Fibroblast of the aortic adventitia (primary cell): ENCODE results near the gene NFASC. TPM values are rescaled to one million over a fixed set of nuclear protein-coding genes. Genes with fewer than 3 reads are reported as not detected.

Source experiments
- DNase-seq: peaks from one replicate; pipeline ENCODE4 v3.0.0-alpha.2; 2010; ENCODE audit warnings: low read depth
- H3K4me3 ChIP-seq: 2 replicates; pipeline ENCODE4 v1.5.1; 2011; ENCODE audit warnings: low read depth, mild to moderate bottlenecking, control low read depth, low read length, moderate library complexity
- total RNA-seq: library from RNA; depleted of rRNA; stranded (reverse); fragments of >200 nt; gene quantifications from 2 replicates; pipeline ENCODE4 v1.2.3, GENCODE V29; 2012; ENCODE audit warnings: low replicate concordance
- TF ChIP-seq, protein P1 (sequence below): IDR thresholded peaks from 2 replicates; pipeline ENCODE4 v1.5.1; 2011; ENCODE audit warnings: mild to moderate bottlenecking, low read length, control low read depth, inconsistent platforms; ENCODE audit not compliant: insufficient read depth

The NFASC gene
- total RNA-seq, 1 donor = 22.0 TPM

DNA sequence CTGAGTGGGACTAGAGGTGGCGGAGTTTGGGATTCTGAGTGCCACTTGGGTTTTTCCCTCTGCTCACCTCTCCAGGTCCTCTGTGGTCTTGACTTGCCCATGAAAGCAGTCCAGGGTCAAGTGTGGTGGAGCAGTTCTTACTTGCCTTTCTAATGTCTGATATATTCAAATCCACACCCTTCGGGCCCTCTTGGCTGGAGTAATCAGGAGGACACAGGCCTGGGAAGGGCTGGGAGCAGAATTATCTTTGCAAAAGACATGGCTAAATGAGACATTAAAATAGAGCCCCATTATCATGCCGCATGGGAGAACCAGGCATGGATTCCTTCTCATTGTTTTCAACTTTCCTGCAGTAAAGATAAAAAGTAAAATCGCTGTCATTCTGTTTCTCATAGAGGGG lies 74.0 kb downstream of the NFASC start:
- no peak for DNase-seq
- TF ChIP-seq, protein P1, sequence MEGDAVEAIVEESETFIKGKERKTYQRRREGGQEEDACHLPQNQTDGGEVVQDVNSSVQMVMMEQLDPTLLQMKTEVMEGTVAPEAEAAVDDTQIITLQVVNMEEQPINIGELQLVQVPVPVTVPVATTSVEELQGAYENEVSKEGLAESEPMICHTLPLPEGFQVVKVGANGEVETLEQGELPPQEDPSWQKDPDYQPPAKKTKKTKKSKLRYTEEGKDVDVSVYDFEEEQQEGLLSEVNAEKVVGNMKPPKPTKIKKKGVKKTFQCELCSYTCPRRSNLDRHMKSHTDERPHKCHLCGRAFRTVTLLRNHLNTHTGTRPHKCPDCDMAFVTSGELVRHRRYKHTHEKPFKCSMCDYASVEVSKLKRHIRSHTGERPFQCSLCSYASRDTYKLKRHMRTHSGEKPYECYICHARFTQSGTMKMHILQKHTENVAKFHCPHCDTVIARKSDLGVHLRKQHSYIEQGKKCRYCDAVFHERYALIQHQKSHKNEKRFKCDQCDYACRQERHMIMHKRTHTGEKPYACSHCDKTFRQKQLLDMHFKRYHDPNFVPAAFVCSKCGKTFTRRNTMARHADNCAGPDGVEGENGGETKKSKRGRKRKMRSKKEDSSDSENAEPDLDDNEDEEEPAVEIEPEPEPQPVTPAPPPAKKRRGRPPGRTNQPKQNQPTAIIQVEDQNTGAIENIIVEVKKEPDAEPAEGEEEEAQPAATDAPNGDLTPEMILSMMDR = no peak
- no peak overlapping the region for H3K4me3 ChIP-seq

DNA sequence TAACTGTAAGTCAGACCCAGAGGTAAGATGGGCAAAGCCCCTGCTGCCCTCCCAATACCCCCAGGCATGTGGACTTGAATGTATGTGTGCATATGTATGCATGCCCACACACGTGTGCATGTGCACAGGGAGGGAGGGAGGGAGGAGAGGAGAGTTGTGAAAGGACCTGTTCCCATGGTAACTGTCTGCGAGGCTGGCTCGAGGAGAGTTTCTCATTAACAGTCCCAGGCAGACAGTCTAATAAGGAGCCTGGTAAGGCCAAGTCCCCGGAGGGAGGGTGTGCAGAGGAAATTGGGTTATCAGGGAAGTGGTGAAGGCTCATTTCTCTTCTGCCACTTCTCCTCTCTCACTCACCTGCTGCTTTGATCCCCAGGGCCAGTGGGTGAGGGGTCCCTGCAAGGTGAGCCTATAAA lies 74.9 kb downstream of the NFASC start:
- TF ChIP-seq, protein P1 = no peak
- no peak overlapping the region for H3K4me3 ChIP-seq
- no peak for DNase-seq

DNA sequence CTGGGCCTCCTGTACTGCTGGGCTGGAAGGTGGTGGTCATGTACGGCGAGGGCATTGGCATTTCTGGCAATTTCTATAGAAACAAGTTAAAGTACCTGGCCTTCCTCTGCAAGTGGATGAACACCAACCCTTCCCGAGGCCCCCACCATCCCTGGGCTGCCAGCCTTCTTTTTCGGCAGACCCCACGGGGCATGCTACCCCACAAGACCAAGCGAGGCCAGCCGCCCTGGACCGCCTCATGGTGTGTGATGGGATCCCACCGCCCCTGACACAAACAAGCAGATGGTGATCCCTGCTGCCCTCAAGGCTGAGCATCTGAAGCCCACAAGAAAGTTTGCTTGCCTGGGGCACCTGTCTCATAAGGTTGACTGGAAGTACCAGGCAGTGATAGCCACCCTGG lies 76.0 kb downstream of the NFASC start:
- DNase-seq = no peak
- TF ChIP-seq, protein P1 = no peak

DNA sequence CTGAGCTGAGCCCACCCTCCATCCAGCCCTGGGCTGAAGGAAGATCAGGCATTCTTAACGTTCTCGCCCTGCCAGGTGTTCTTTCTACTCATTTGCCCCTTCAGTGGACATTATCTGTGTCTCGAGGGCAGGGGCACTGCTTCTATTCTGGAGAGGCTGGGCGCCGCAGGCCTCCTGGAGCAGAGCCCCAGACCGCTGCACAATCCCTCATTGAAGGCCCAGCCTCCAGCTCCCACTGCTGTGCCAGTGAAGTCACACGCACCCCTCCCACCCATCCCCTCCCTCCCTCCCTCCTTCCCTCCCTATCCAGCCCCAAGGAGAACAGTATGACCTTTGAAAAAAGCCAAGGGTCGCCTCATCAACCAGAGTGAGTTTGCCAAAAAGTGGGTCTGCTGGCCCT lies 76.7 kb downstream of the NFASC start:
- TF ChIP-seq, protein P1 = no peak
- no peak for DNase-seq
- no peak overlapping the region for H3K4me3 ChIP-seq

More for the DNA sequence above, 76.0 kb downstream of the NFASC start:
- no peak overlapping the region for H3K4me3 ChIP-seq

DNA sequence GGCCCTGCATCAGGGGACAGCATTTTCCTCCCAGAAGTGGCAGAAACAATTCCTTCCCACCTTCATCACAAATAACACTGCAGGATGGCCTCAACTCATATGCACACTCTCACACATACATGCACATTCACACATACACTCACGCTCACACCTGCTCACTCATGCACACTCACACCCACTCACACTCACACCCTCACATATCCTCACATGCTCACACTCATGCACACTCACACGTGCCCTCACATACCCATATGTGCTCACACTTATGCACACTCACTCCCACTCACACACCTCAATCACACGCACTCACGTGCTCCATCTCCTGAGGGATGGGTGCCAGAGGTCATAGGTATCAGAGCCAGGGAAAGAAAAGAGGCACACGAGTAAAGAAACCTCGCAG lies 77.1 kb downstream of the NFASC start:
- TF ChIP-seq, protein P1 = no peak
- no peak for DNase-seq
- H3K4me3 ChIP-seq = no peak overlapping the region

DNA sequence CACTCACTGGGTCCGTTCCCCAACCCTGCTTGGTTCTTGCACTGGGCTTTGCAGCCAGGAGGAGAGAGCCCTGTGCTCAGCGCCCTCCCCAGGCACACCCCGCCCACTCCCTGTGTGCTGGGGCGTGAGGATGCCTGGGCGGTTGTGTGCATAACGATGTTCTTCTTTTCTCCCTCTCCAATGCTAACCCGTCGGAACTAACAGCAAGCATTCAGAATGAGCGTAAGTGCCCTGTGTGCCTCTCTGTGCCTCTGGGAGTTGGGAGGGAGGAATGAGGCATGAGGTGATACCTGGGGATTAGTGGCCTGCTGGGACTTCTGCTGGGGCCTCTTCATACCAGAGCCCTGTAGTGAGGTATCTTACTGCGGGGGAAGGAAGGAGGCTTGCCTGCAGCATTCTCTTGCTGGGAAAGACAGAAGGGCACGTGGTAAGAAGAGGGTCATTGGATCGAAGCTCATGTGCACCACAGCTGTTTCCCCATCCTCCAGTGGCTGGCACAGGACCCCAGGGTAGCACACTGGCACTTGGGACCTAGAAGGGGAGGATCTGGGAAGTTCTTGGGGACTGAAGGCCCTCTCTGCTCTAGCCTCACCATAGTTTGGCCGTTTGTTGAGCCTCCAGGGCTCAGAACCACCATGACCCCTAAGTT lies 79.8 kb downstream of the NFASC start:
- H3K4me3 ChIP-seq = no peak overlapping the region
- TF ChIP-seq, protein P1 = no peak
- no peak for DNase-seq
